Activated T-cell treated with anti-CD3 and anti-CD28 coated beads for 1 hour (primary cell): ENCODE measurements around the gene ZSCAN16.

Source experiments
- DNase-seq: peaks from one replicate; pipeline ENCODE4 v3.0.0-alpha.2; 2020; ENCODE audit warnings: low read depth

Gene ZSCAN16

DNA sequence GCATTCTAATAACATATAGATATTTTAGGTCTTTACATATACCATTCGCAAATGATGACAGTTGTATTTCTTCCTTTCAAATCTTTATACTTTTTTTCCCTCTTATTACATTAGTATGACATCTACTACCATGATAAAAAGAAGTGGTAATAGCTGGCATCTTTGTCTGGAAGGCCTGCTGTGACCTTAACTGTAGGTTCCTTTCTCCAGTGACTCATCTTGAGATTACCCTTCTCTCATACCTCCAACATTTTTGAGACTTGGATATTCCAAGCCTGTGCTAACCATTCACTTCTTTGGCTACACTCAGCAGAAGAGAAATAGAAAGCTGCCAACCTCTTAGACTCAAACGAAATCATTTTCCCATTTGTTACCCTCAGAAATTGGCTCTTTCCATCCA, 47.6 kb downstream of the ZSCAN16 start:
- no peak for DNase-seq

DNA sequence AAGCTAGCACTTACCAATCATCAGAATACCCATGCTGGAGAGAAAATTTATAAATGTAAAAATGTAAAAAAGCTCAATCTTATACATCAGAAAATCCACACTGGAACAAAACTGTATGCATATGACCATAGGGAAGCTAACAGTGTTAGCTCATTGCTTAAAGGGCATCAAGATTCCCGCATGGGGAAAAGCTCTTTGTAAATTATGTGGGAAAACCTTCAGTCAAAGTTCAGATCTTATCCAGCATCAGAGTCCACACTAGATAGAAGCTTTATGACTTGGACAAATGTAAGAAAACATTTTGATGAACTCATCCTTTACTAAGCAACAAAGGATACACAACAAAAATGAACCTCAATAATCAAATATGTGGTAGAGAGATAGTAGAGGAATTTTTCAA, 52.0 kb downstream of the ZSCAN16 start:
- DNase-seq, result no peak
